Fibroblast of skin of left quadriceps (primary cell): ENCODE measurements around the gene PLOD2.

Experiments
- DNase-seq, 2 experiments: peaks; one replicate each; pipeline ENCODE4 v3.0.0-alpha.2; 2013; ENCODE audit warnings: low read depth in 2 of 2

The PLOD2 gene

GRCh38 chr3:146166415-146166821, 5.4 kb upstream of the PLOD2 start:
- no peak for DNase-seq

- no peak for DNase-seq
Observed at GRCh38 chr3:146165877-146166276, 4.9 kb upstream of the PLOD2 start.

- peak in 1 of 2 experiments; percentile 55 for DNase-seq
Observed at GRCh38 chr3:146164971-146165769, 4.2 kb upstream of the PLOD2 start.

GRCh38 chr3:146164506-146164905, 3.5 kb upstream of the PLOD2 start:
- DNase-seq: no peak

- DNase-seq: no peak
Observed at GRCh38 chr3:146164071-146164470, 3.1 kb upstream of the PLOD2 start.

GRCh38 chr3:146163584-146163983, 2.6 kb upstream of the PLOD2 start:
- DNase-seq: peak; percentile 97

- DNase-seq: no peak
Observed at GRCh38 chr3:146162561-146162960, 1.6 kb upstream of the PLOD2 start.

- no peak for DNase-seq
Observed at GRCh38 chr3:146161663-146162002, 649 bp upstream of the PLOD2 start.

- DNase-seq: peak; percentile 53 to 65
Observed at GRCh38 chr3:146160321-146160963, 542 bp downstream of the PLOD2 start.

GRCh38 chr3:146159616-146160320, 1.2 kb downstream of the PLOD2 start:
- DNase-seq: no peak

GRCh38 chr3:146159037-146159436, 1.9 kb downstream of the PLOD2 start:
- DNase-seq: no peak

- no peak for DNase-seq
Observed at GRCh38 chr3:146157325-146158060, 3.5 kb downstream of the PLOD2 start.

GRCh38 chr3:146156666-146157314, 4.2 kb downstream of the PLOD2 start:
- DNase-seq: no peak

GRCh38 chr3:146156095-146156494, 4.9 kb downstream of the PLOD2 start:
- DNase-seq: no peak

GRCh38 chr3:146154995-146155394, 6.0 kb downstream of the PLOD2 start:
- DNase-seq: no peak

- DNase-seq: no peak
Observed at GRCh38 chr3:146154316-146154715, 6.7 kb downstream of the PLOD2 start.

- no peak for DNase-seq
Observed at GRCh38 chr3:146153429-146153828, 7.6 kb downstream of the PLOD2 start.

GRCh38 chr3:146152834-146153233, 8.2 kb downstream of the PLOD2 start:
- no peak for DNase-seq

- no peak for DNase-seq
Observed at GRCh38 chr3:146148468-146148931, 12.5 kb downstream of the PLOD2 start.

GRCh38 chr3:146145642-146146041, 15.3 kb downstream of the PLOD2 start:
- no peak for DNase-seq

GRCh38 chr3:146142757-146143156, 18.2 kb downstream of the PLOD2 start:
- no peak for DNase-seq
